Nephron progenitor cell (in vitro differentiated cells): ENCODE measurements around the gene MTHFD1L.

ENCODE experiments used
- DNase-seq: peaks from one replicate; pipeline ENCODE4 v3.0.0; 2021
- H3K27ac Mint-ChIP-seq: 2 replicates; pipeline ENCODE4 v1.8.0; 2021; ENCODE audit warnings: mild to moderate bottlenecking, moderate library complexity, mixed read lengths
- H3K27me3 Mint-ChIP-seq: 2 replicates; pipeline ENCODE4 v1.8.0; 2021; ENCODE audit warnings: mild to moderate bottlenecking, low read depth, mixed read lengths; ENCODE audit not compliant: poor library complexity
- H3K36me3 Mint-ChIP-seq: 2 replicates; pipeline ENCODE4 v1.8.0; 2021; ENCODE audit warnings: low read depth, mixed read lengths
- H3K4me1 Mint-ChIP-seq: 2 replicates; pipeline ENCODE4 v1.8.0; 2021; ENCODE audit warnings: mixed read lengths
- H3K4me3 Mint-ChIP-seq: 2 replicates; pipeline ENCODE4 v1.8.0; 2021; ENCODE audit warnings: mild to moderate bottlenecking, moderate library complexity, mixed read lengths
- H3K9me3 Mint-ChIP-seq: 2 replicates; pipeline ENCODE4 v1.8.0; 2021; ENCODE audit warnings: mild to moderate bottlenecking, moderate library complexity, mixed read lengths
- TF ChIP-seq, protein P1 (sequence below): fragments of 200-600 bp; sonication (generic); IDR thresholded peaks from 2 replicates; pipeline ENCODE4 v1.5.0; 2021; ENCODE audit warnings: antibody characterized with exemption

MTHFD1L gene

DNA sequence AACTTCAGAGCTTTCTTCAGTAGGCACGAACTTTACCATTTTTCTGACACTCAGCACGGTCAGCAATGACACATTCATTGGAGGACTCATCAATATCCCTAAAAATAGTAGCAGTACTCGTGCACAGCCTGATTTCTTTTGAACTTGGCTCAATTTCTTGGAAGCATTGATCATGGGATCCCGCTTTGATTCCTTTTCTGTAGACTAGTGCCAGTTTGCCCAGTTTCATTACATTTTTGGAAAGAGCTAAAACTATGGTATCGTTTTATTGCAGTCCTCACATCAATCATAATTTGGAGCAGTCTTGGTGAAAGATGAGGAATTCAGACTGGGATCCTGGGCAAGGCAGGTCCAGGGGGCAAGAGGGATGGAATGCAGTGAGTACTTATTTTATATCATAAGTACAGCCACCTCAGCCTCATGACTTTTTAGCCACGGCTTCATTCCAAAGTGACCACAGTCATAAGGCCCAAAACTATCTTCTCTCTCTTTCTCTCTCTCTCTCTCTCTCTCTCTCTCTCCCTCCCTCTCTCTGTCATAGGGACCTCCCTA, 203.3 kb downstream of the MTHFD1L start:
- no peak for DNase-seq
- Mint-ChIP-seq H3K27ac (no peak overlapping the region), H3K27me3 (peaks cover 2% of the 10 kb centered on the region), H3K36me3 (peaks cover 73% of the 10 kb centered on the region), H3K4me3 (no peak overlapping the region), H3K9me3 (peaks cover 44% of the 10 kb centered on the region), H3K4me1 (peaks cover 45% of the 10 kb centered on the region)
- TF ChIP-seq, protein P1, sequence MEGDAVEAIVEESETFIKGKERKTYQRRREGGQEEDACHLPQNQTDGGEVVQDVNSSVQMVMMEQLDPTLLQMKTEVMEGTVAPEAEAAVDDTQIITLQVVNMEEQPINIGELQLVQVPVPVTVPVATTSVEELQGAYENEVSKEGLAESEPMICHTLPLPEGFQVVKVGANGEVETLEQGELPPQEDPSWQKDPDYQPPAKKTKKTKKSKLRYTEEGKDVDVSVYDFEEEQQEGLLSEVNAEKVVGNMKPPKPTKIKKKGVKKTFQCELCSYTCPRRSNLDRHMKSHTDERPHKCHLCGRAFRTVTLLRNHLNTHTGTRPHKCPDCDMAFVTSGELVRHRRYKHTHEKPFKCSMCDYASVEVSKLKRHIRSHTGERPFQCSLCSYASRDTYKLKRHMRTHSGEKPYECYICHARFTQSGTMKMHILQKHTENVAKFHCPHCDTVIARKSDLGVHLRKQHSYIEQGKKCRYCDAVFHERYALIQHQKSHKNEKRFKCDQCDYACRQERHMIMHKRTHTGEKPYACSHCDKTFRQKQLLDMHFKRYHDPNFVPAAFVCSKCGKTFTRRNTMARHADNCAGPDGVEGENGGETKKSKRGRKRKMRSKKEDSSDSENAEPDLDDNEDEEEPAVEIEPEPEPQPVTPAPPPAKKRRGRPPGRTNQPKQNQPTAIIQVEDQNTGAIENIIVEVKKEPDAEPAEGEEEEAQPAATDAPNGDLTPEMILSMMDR = no peak

DNA sequence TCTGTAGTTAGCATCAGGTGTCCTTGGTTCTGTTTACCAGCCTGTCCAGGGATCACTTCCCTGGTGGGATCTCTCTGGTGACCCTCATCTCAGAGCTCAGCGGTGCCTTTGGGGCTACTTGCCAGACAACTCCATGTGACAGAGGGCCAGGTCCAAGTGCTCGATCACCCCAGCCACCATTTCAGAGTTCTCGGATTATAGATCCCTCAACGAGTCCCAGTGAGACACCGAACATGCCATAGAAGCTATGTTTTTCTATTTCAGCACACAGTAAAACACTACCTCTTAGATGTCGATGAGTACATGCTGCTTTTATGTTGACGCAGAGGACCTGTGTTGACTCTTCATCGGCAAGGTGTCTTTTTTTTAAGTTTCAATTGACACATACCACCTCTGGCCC, 204.1 kb downstream of the MTHFD1L start:
- H3K27ac Mint-ChIP-seq = no peak overlapping the region
- peaks cover 49% of the 10 kb centered on the region for H3K9me3 Mint-ChIP-seq
- peaks cover 44% of the 10 kb centered on the region for H3K4me1 Mint-ChIP-seq

DNA sequence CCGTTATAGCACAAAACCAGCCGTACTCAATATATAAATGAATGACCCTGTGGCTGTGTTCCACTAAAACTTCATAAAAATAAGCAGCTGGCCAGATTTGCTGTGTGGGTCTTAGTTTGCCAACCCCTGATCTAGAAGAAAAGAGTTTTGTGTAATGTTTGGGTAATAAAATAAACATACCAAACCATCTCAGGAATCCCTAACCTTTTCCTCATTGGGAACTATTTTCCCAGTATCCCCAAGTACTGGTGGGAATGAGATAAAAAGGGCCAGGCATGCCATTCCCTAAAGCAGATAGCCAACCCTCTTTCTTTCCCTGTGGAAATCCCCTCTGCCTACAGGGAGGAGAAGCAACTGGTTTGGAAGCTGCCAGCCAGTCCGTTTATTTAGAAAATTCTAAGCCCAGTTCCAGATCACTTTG, 205.1 kb downstream of the MTHFD1L start:
- Mint-ChIP-seq H3K9me3 (peaks cover 59% of the 10 kb centered on the region), H3K27ac (no peak overlapping the region), H3K4me3 (no peak overlapping the region), H3K27me3 (peaks cover 2% of the 10 kb centered on the region), H3K4me1 (peaks cover 40% of the 10 kb centered on the region), H3K36me3 (peaks cover 84% of the 10 kb centered on the region)
- TF ChIP-seq, protein P1 = no peak
- no peak for DNase-seq

More for the DNA sequence above, 204.1 kb downstream of the MTHFD1L start:
- Mint-ChIP-seq H3K4me3 (no peak overlapping the region), H3K36me3 (peaks cover 81% of the 10 kb centered on the region), H3K27me3 (peaks cover 2% of the 10 kb centered on the region)
- no peak for DNase-seq
- TF ChIP-seq, protein P1 = no peak

DNA sequence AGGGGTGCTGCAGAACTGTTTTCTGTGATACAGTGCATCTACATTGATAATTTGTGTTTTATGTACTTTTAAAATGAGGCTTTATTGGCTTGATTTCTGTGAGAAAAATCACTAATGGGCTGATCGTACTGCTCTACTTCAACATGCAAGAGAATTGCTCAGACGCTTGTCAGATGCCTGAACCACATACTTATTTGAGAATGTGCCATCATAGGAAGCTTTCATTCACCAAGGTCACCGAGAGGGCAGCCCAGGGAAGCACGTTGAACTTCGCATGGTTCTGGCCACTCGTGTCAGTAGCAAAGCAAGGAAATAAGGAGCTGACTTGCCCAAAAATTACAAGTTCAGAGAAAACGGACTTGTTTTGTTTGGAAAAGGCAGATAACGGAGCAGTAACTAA, 205.8 kb downstream of the MTHFD1L start:
- Mint-ChIP-seq H3K9me3 (peaks cover 64% of the 10 kb centered on the region), H3K27ac (no peak overlapping the region), H3K36me3 (peaks cover 85% of the 10 kb centered on the region), H3K4me3 (no peak overlapping the region), H3K4me1 (peaks cover 40% of the 10 kb centered on the region), H3K27me3 (peaks cover 2% of the 10 kb centered on the region)
- no peak for DNase-seq
- TF ChIP-seq, protein P1 = no peak

DNA sequence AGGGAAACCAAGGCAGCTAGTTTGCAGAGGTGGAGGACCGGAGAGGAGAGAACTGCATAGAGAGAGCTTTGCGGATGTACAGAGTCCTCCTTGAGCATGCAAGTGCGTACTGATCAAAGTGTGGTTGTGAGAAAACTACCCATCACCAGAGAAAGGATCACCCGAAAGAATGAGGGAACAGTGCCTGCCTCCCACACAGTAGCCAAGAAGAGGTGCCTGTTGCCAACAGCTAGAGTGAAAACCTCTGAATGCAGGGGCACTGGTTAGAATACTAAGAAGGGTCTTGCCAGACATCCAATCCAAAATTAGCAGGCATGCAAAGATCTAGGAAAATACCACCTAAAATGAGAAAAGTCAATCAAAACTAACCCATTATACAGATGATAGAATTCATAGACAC, 207.6 kb downstream of the MTHFD1L start:
- Mint-ChIP-seq H3K4me1 (peaks cover 33% of the 10 kb centered on the region), H3K4me3 (no peak overlapping the region), H3K27me3 (peaks cover 2% of the 10 kb centered on the region), H3K9me3 (peaks cover 71% of the 10 kb centered on the region), H3K36me3 (peaks cover 87% of the 10 kb centered on the region), H3K27ac (peak overlapping the region; percentile 79)
- no peak for DNase-seq
- TF ChIP-seq, protein P1 = no peak

DNA sequence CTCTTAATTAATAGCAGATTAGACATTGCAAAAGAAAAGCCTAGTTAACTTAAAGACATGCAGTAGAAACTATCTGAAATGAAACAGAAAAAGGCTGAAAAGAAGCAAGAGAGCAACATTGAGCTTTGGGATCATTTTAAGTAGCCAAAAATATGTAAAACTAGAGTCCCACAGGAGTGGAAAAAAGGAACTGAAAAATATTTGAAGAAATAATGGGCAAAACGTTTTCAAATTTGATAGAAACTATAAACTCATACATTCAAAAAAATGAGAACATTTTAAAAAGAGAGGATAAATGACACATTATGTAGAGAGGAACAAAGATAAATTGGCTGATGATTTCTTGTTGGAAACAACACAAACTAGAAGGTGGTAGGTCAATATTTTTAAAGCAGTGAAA, 208.2 kb downstream of the MTHFD1L start:
- Mint-ChIP-seq H3K4me1 (peaks cover 28% of the 10 kb centered on the region), H3K36me3 (peaks cover 89% of the 10 kb centered on the region), H3K27ac (no peak overlapping the region), H3K9me3 (peaks cover 76% of the 10 kb centered on the region), H3K27me3 (peaks cover 2% of the 10 kb centered on the region), H3K4me3 (no peak overlapping the region)
- DNase-seq = no peak
- TF ChIP-seq, protein P1 = no peak
